ENCODE results near the gene CYP2D6.
"Not testable (repeated sequence)": the region's sequence is repeated elsewhere in the genome, so short reads cannot be mapped to it uniquely, and the experiment has no call there.

DNA sequence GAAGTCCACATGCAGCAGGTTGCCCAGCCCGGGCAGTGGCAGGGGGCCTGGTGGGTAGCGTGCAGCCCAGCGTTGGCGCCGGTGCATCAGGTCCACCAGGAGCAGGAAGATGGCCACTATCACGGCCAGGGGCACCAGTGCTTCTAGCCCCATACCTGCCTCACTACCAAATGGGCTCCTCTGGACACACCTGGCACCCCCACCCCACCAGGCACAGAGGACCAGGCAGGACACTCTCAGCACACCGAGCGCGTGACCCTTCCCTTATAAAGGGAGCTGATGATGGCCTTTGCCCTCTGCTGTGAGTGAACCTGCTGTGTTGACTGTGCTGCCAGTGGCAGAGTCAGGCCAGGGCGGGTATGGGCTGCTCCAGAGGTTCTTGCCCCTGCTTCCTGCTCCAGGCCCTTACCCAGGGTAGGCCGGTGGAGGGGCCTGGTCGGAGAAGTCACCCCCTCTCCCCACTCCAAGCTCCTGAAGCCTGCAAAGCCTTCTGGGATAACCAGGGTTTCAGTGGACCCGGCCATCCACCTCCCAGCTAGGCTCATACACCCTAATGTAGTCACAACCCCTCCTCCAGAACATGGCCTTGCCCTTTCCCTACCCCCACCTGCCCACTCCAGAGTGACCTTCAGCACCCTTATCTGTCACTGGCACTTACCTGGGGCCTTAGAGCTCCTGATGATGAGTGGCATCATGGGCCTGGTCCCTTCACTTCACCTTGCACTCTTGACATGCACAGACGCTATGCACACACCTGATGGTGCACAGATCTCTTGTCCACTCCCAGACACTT is at the start of gene CYP2D6:
- TF ChIP-seq, protein P1, sequence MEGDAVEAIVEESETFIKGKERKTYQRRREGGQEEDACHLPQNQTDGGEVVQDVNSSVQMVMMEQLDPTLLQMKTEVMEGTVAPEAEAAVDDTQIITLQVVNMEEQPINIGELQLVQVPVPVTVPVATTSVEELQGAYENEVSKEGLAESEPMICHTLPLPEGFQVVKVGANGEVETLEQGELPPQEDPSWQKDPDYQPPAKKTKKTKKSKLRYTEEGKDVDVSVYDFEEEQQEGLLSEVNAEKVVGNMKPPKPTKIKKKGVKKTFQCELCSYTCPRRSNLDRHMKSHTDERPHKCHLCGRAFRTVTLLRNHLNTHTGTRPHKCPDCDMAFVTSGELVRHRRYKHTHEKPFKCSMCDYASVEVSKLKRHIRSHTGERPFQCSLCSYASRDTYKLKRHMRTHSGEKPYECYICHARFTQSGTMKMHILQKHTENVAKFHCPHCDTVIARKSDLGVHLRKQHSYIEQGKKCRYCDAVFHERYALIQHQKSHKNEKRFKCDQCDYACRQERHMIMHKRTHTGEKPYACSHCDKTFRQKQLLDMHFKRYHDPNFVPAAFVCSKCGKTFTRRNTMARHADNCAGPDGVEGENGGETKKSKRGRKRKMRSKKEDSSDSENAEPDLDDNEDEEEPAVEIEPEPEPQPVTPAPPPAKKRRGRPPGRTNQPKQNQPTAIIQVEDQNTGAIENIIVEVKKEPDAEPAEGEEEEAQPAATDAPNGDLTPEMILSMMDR (IDR thresholded peaks at IDR 0.05) = not testable (repeated sequence)
- not testable (repeated sequence) for TF ChIP-seq ZFX (IDR thresholded peaks at IDR 0.05; ENCODE audit: borderline replicate concordance)

Measured in 22Rv1 (cell line).